GM21447 (cell line): ENCODE measurements around the gene ATP6AP2.
"Not testable (repeated sequence)": the region's sequence is repeated elsewhere in the genome, so short reads cannot be mapped to it uniquely, and the experiment has no call there.

Source experiments
- ATAC-seq: cut with Tn5 transposase; IDR thresholded peaks from one replicate; pipeline ENCODE4 v1.9.1; 2021; ENCODE audit not compliant: unreplicated experiment

Gene ATP6AP2

GRCh38 chrX:40580537-40581335 lies at the start of gene ATP6AP2:
ATP6AP2 (plus strand) TSS chrX:40580970; CDS start chrX:40581066, 96 bp downstream.
- peak; percentile 97 for ATAC-seq

- ATAC-seq: no peak
Measured at GRCh38 chrX:40531056-40531826, 49.5 kb upstream of the ATP6AP2 start.

GRCh38 chrX:40537310-40537709 lies 43.5 kb upstream of the ATP6AP2 start:
- no peak for ATAC-seq

GRCh38 chrX:40538406-40538805 lies 42.4 kb upstream of the ATP6AP2 start:
- no peak for ATAC-seq

GRCh38 chrX:40539214-40540142 lies 41.3 kb upstream of the ATP6AP2 start:
- no peak for ATAC-seq

- ATAC-seq: no peak
Measured at GRCh38 chrX:40542208-40542607, 38.6 kb upstream of the ATP6AP2 start.

- no peak for ATAC-seq
Measured at GRCh38 chrX:40542972-40543371, 37.8 kb upstream of the ATP6AP2 start.

GRCh38 chrX:40543661-40544328 lies 37.0 kb upstream of the ATP6AP2 start:
- ATAC-seq: no peak

- no peak for ATAC-seq
Measured at GRCh38 chrX:40544343-40545266, 36.2 kb upstream of the ATP6AP2 start.

GRCh38 chrX:40546870-40547269 lies 33.9 kb upstream of the ATP6AP2 start:
- no peak for ATAC-seq

- no peak for ATAC-seq
Measured at GRCh38 chrX:40550066-40550465, 30.7 kb upstream of the ATP6AP2 start.

GRCh38 chrX:40552768-40553167 lies 28.0 kb upstream of the ATP6AP2 start:
- no peak for ATAC-seq

GRCh38 chrX:40558590-40558989 lies 22.2 kb upstream of the ATP6AP2 start:
- ATAC-seq: no peak

GRCh38 chrX:40563784-40564183 lies 17.0 kb upstream of the ATP6AP2 start:
- ATAC-seq: no peak

GRCh38 chrX:40564447-40564846 lies 16.3 kb upstream of the ATP6AP2 start:
- no peak for ATAC-seq

GRCh38 chrX:40570346-40571093 lies 10.2 kb upstream of the ATP6AP2 start:
- peak; percentile 67 for ATAC-seq

- ATAC-seq: not testable (repeated sequence)
Measured at GRCh38 chrX:40571164-40571563, 9.6 kb upstream of the ATP6AP2 start.

- no peak for ATAC-seq
Measured at GRCh38 chrX:40571600-40571999, 9.2 kb upstream of the ATP6AP2 start.

GRCh38 chrX:40573763-40574162 lies 7.0 kb upstream of the ATP6AP2 start:
- no peak for ATAC-seq
